Fibroblast of lung (primary cell): ENCODE results near the gene NCK2. TPM values are rescaled to one million over a fixed set of nuclear protein-coding genes. Genes with fewer than 3 reads are reported as not detected.

ENCODE experiments used
- DNase-seq, 2 donors: peaks; one replicate each; pipeline versions ENCODE4 v3.0.0 to v3.0.0-alpha.2; 2010; ENCODE audit warnings: low read depth in 2 of 2
- H2AFZ ChIP-seq: 2 replicates; pipeline ENCODE4 v1.5.1; 2012; ENCODE audit warnings: low read length, control low read depth, inconsistent platforms
- H3K27ac ChIP-seq: 2 replicates; pipeline ENCODE4 v1.5.1; 2011; ENCODE audit warnings: low read length, control low read depth; ENCODE audit not compliant: insufficient read depth
- H3K27me3 ChIP-seq: 2 replicates; pipeline ENCODE4 v1.5.1; 2011; ENCODE audit warnings: mild to moderate bottlenecking, low read length; ENCODE audit not compliant: control insufficient read depth, insufficient read depth
- H3K36me3 ChIP-seq: 2 replicates; pipeline ENCODE4 v1.5.1; 2011; ENCODE audit warnings: low read length; ENCODE audit not compliant: control insufficient read depth, insufficient read depth
- H3K4me1 ChIP-seq: 2 replicates; pipeline ENCODE4 v1.5.1; 2011; ENCODE audit warnings: low read length; ENCODE audit not compliant: control insufficient read depth, insufficient read depth; ENCODE audit errors: extremely low read depth
- H3K4me2 ChIP-seq: 2 replicates; pipeline ENCODE4 v1.5.1; 2011; ENCODE audit warnings: low read length, control low read depth; ENCODE audit not compliant: insufficient read depth; ENCODE audit errors: extremely low read depth
- H3K4me3 ChIP-seq, 4 experiments: fragments of 200-600 bp in 1 of 4; sonication (generic) in 1 of 4; replicated peaks in 1 of 4; 2 replicates each; pipeline ENCODE4 v1.5.1; 2011 to 2016; ENCODE audit warnings: low read length in 4 of 4, low read depth in 3 of 4, mild to moderate bottlenecking in 3 of 4, control low read depth in 2 of 4, inconsistent platforms in 1 of 4, mixed read lengths in 1 of 4; ENCODE audit not compliant: insufficient read depth in 1 of 4; ENCODE audit errors: control extremely low read depth in 1 of 4
- H3K79me2 ChIP-seq: 2 replicates; pipeline ENCODE4 v1.5.1; 2012; ENCODE audit warnings: mild to moderate bottlenecking, low read length, inconsistent platforms; ENCODE audit not compliant: control insufficient read depth, insufficient read depth
- H3K9ac ChIP-seq: 2 replicates; pipeline ENCODE4 v1.5.1; 2011; ENCODE audit warnings: mild to moderate bottlenecking, low read length, control low read depth; ENCODE audit not compliant: insufficient read depth
- H3K9me3 ChIP-seq: 2 replicates; pipeline ENCODE4 v1.5.1; 2012; ENCODE audit warnings: low read depth, low read length; ENCODE audit not compliant: control insufficient read depth, insufficient read depth
- H4K20me1 ChIP-seq: 2 replicates; pipeline ENCODE4 v1.5.1; 2011; ENCODE audit warnings: low read length; ENCODE audit not compliant: control insufficient read depth, insufficient read depth; ENCODE audit errors: extremely low read depth
- EZH2 ChIP-seq: IDR thresholded peaks from 2 replicates; pipeline ENCODE4 v1.5.1; 2012; ENCODE audit warnings: low read length, control low read depth, mild to moderate bottlenecking; ENCODE audit errors: missing control alignments
- polyA plus RNA-seq, 2 donors: library from polyadenylated mRNA; depleted of rRNA in 1 of 2; stranded (reverse) in 1 of 2; unstranded in 1 of 2; fragments of >200 nt; gene quantifications; 2 replicates each; pipeline ENCODE4 v1.2.1, GENCODE V29; 2011 to 2012; ENCODE audit warnings: missing spikeins in 1 of 2
- total RNA-seq: library from RNA; depleted of rRNA; stranded (reverse); fragments of >200 nt; gene quantifications from 2 replicates; pipeline ENCODE4 v1.2.1, GENCODE V29; 2014
- TF ChIP-seq, protein P1 (sequence below), 2 donors: IDR thresholded peaks in 1 of 2; conservative IDR thresholded peaks in 1 of 2; 1 replicate in 1 of 2; 2 replicates in 1 of 2; pipeline ENCODE4 v1.5.1; 2011 to 2012; ENCODE audit warnings: low read length in 2 of 2, control low read depth in 1 of 2, inconsistent platforms in 1 of 2, low read depth in 1 of 2, mild to moderate bottlenecking in 1 of 2

NCK2 gene
- total and polyA plus RNA-seq, 2 donors (not counting 1 experiment from before 2014, with no cell fraction given), result 25.4 to 51.3 TPM

DNA sequence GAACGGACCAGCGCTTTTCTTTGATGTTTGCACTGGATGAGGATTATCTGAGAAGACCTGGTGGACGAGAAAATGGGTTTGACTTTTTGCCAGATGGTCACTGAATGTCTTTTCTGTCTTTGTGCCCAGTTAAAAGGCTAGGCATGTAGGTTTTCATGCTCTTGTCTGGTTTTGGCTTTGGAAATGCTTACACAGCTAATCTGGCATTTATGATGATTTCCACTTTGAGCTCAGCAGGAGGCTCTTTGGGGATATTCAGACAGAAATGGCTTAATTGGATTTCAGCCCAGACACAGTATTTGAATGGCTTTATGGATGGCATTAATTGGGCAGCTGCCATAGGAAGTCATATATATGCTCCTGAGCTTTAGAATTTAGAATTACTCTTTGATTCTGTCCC is 59.6 kb downstream of the NCK2 start:
- Histone ChIP-seq H3K9me3 (no peaks in the 10 kb centered on the region), H3K4me2 (no peak overlapping the region), H3K4me3 (no peak overlapping the region), H3K79me2 (peaks cover 15% of the 10 kb centered on the region), H3K9ac (no peak overlapping the region), H3K27me3 (no peaks in the 10 kb centered on the region), H4K20me1 (no peaks in the 10 kb centered on the region), H3K4me1 (peaks cover 2% of the 10 kb centered on the region), H2AFZ (no peak overlapping the region), H3K27ac (no peak overlapping the region), H3K36me3 (no peaks in the 10 kb centered on the region)
- TF ChIP-seq, protein P1, sequence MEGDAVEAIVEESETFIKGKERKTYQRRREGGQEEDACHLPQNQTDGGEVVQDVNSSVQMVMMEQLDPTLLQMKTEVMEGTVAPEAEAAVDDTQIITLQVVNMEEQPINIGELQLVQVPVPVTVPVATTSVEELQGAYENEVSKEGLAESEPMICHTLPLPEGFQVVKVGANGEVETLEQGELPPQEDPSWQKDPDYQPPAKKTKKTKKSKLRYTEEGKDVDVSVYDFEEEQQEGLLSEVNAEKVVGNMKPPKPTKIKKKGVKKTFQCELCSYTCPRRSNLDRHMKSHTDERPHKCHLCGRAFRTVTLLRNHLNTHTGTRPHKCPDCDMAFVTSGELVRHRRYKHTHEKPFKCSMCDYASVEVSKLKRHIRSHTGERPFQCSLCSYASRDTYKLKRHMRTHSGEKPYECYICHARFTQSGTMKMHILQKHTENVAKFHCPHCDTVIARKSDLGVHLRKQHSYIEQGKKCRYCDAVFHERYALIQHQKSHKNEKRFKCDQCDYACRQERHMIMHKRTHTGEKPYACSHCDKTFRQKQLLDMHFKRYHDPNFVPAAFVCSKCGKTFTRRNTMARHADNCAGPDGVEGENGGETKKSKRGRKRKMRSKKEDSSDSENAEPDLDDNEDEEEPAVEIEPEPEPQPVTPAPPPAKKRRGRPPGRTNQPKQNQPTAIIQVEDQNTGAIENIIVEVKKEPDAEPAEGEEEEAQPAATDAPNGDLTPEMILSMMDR (conservative IDR thresholded peaks at IDR 0.05 in 1 of 2, IDR thresholded peaks at IDR 0.05 in 1 of 2; ENCODE audit: low read depth in 1 of 2, low read length in 2 of 2), result no peak
- TF ChIP-seq EZH2, result no peak
- DNase-seq, result peak; percentile 49 to 52

DNA sequence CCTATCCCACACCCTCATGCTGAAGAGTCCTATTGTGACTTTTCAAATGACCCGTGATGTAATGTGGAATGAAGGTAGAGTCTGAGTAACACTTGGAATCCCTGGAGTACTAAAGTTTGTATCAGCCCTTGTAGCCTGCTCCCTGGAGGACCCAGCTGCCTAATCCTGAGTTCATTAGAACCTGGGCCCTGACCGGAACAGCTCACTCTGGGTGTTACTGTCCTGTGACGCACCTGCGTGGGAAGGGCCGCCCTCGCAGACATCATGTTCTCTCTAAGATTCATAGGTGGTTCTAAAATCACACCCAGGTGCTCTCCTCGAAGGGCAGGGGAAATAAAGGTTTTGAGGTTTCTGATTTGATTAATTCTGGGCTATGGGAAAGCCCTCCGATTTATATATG is 62.3 kb downstream of the NCK2 start:
- Histone ChIP-seq H3K4me3 (no peak overlapping the region), H3K36me3 (no peaks in the 10 kb centered on the region), H3K27ac (no peak overlapping the region), H2AFZ (no peak overlapping the region), H3K79me2 (peaks cover 4% of the 10 kb centered on the region), H3K4me1 (peaks cover 3% of the 10 kb centered on the region), H3K4me2 (no peak overlapping the region), H3K27me3 (no peaks in the 10 kb centered on the region), H3K9me3 (no peaks in the 10 kb centered on the region), H3K9ac (no peak overlapping the region), H4K20me1 (no peaks in the 10 kb centered on the region)
- DNase-seq, result no peak
- no peak for TF ChIP-seq EZH2
- TF ChIP-seq, protein P1 (conservative IDR thresholded peaks at IDR 0.05 in 1 of 2, IDR thresholded peaks at IDR 0.05 in 1 of 2; ENCODE audit: low read depth in 1 of 2, low read length in 2 of 2), result no peak

DNA sequence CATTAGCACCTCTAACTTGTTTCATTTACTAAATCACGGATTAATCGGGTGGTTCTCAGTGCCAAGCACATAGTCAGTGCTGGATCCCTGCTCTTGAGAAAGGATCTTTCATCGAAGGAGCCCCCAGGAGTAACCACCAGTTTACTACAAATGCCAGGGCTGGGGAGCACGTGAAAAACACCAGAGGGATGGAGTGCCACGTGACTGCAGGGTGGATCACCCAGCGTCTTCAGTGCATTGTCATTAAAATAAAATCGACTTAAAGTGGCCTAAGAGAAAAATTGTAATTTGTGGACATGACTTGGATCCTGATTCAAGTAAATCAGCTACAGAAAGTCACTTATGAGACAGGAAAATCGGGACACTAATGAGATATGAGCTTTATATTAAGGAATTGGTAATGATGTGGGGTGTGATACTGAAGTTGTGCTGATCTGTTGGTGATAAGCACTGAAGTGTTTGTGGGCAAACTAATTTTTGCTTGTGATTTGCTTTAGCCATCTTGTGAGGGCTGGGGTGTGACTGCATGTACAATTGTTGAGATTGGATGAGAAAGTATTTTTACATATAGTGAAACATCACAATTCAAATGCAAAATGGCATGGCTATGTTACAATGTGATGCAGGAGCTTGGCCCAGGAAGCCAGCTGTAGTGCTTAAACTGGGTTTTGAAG is 63.8 kb downstream of the NCK2 start:
- peaks cover 10% of the 10 kb centered on the region for H3K4me1 ChIP-seq
- TF ChIP-seq, protein P1 (conservative IDR thresholded peaks at IDR 0.05 in 1 of 2, IDR thresholded peaks at IDR 0.05 in 1 of 2; ENCODE audit: low read depth in 1 of 2, low read length in 2 of 2), result no peak
- no peaks in the 10 kb centered on the region for H3K9me3 ChIP-seq
- peaks cover 5% of the 10 kb centered on the region for H3K79me2 ChIP-seq
- no peaks in the 10 kb centered on the region for H3K27me3 ChIP-seq
- H4K20me1 ChIP-seq, result no peaks in the 10 kb centered on the region
- no peak overlapping the region for H3K4me3 ChIP-seq
- no peaks in the 10 kb centered on the region for H3K36me3 ChIP-seq
- H3K27ac ChIP-seq, result no peak overlapping the region
- H3K4me2 ChIP-seq, result no peak overlapping the region
- no peak overlapping the region for H2AFZ ChIP-seq
- no peak overlapping the region for H3K9ac ChIP-seq
- DNase-seq, result no peak
